ENCODE results near the gene LILRA5. TPM values are rescaled to one million over a fixed set of nuclear protein-coding genes. Genes with fewer than 3 reads are reported as not detected.

The LILRA5 gene
- total and polyA plus RNA-seq, 2 of the 13 experiments (the other 11 are each of a cell fraction or from before 2014, with no cell fraction given): not detected

DNA sequence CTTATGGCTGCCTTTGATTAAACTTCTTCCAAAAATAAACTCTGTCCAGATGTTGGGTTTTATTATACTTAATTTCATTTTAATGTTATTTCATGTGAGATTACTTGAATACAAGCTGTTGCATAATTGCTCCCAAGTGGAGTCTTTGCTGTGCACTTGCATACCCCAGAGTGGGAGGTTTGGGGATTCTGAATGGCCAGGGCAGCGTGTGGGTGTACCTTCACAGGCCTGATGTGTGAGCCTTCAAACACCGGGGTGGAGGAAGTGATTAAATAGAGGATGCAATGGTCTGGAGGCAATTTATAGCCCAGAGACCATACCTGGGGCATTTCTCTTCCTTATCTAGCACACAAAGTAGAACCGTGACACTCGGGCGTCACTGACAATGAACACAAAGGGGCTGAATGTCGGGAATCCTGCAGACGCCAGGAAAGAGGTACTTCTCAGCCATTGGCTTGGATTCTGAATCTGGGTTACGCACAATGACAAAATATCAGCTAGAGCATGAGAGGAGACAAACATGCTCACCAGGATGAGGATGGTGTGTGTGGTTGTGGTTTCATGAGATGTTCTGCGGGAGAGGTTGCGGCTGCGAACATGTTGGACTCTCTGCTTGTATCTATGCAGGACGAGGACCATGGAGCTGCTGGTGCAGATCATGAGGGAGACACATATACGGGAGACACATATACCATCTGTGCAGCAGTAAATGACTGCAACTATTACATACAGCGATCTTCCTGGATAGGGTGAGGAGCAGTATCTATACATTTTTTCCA lies 7.1 kb upstream of the LILRA5 start:
- H3K4me2 ChIP-seq (ENCODE audit: low read depth, low read length): no peak overlapping the region
- H3K9ac ChIP-seq (ENCODE audit: insufficient read depth, low read depth, low read length): no peak overlapping the region
- H3K9me3 ChIP-seq (ENCODE audit: low read length): no peaks in the 10 kb centered on the region
- no peak for DNase-seq (ENCODE audit: low spot score)
- TF ChIP-seq, protein P1, sequence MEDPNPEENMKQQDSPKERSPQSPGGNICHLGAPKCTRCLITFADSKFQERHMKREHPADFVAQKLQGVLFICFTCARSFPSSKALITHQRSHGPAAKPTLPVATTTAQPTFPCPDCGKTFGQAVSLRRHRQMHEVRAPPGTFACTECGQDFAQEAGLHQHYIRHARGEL (CRISPR knock-in tag; IDR thresholded peaks at IDR 0.05): no peak
- TF ChIP-seq, protein P2, sequence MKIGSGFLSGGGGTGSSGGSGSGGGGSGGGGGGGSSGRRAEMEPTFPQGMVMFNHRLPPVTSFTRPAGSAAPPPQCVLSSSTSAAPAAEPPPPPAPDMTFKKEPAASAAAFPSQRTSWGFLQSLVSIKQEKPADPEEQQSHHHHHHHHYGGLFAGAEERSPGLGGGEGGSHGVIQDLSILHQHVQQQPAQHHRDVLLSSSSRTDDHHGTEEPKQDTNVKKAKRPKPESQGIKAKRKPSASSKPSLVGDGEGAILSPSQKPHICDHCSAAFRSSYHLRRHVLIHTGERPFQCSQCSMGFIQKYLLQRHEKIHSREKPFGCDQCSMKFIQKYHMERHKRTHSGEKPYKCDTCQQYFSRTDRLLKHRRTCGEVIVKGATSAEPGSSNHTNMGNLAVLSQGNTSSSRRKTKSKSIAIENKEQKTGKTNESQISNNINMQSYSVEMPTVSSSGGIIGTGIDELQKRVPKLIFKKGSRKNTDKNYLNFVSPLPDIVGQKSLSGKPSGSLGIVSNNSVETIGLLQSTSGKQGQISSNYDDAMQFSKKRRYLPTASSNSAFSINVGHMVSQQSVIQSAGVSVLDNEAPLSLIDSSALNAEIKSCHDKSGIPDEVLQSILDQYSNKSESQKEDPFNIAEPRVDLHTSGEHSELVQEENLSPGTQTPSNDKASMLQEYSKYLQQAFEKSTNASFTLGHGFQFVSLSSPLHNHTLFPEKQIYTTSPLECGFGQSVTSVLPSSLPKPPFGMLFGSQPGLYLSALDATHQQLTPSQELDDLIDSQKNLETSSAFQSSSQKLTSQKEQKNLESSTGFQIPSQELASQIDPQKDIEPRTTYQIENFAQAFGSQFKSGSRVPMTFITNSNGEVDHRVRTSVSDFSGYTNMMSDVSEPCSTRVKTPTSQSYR (CRISPR knock-in tag; IDR thresholded peaks at IDR 0.05; ENCODE audit: borderline replicate concordance): no peak
- TF ChIP-seq ZNF207 (IDR thresholded peaks at IDR 0.05; ENCODE audit: borderline replicate concordance) (no peak), ZIK1 (CRISPR knock-in tag; IDR thresholded peaks at IDR 0.05; ENCODE audit: borderline replicate concordance, low read depth) (no peak)
- H3K36me3 ChIP-seq (replicated peaks in 1 of 2; ENCODE audit: control insufficient read depth in 1 of 2, insufficient read depth in 2 of 2, low read length in 2 of 2): no peaks in the 10 kb centered on the region
- H3K4me1 ChIP-seq (ENCODE audit: insufficient read depth, low read length): no peaks in the 10 kb centered on the region
- intact Hi-C loops (cut with micrococcal nuclease; ENCODE audit: unreplicated experiment) (no loop called here), in situ Hi-C loops (cut with HindIII; ENCODE audit: extremely low pct_ligation_motif_present, low pct_unique_long_range_greater_than_20kb) (no loop called here)
- ChIA-PET CTCF (ENCODE audit: low intra/inter-chr PET ratio, low total read pairs) (no interaction called here), POLR2A (no interaction called here)
- no peaks in the 10 kb centered on the region for H3K79me2 ChIP-seq (ENCODE audit: insufficient read depth, low read length)
- 42% methylated on average over 14 of the region's 14 CpGs for WGBS (ENCODE audit: low lambda C conversion rate)
- peaks cover 1 to 9% of the 10 kb centered on the region in 2 experiments; a peak in 1 of 5 replicates for H3K27me3 ChIP-seq (ENCODE audit: control insufficient read depth in 1 of 2, insufficient read depth in 2 of 2, low read length in 2 of 2)
- no peak overlapping the region for H2AFZ ChIP-seq (ENCODE audit: low read length)
- no peak for ATAC-seq
- H3K27ac ChIP-seq (ENCODE audit: extremely low read length, insufficient read depth, low read length): no peak overlapping the region
- H4K20me1 ChIP-seq (ENCODE audit: insufficient read depth, low read length): no peaks in the 10 kb centered on the region
- no peak overlapping the region for H3K4me3 ChIP-seq (replicated peaks in 1 of 3; ENCODE audit: insufficient read depth in 1 of 3, low read depth in 2 of 3, low read length in 3 of 3)
- BruUV-seq (replicated peaks): no TSS peak
- no peak for FAIRE-seq
